Common myeloid progenitor, CD34-positive (primary cell): ENCODE measurements around the gene LBR.

ENCODE experiments used
- CTCF ChIA-PET: fragments of 350-600 bp; sonication (Branson Sonifier 250); formaldehyde crosslinking; loops from one replicate; lab custom pipeline; 2021; ENCODE audit warnings: antibody characterized with exemption; lab: Charles Lee
- POLR2A ChIA-PET: fragments of 350-600 bp; sonication (Branson Sonifier 250); formaldehyde crosslinking; loops from one replicate; lab custom pipeline; 2021; ENCODE audit warnings: antibody characterized with exemption; lab: Charles Lee
- DNase-seq, 3 donors: peaks; one replicate each; pipeline versions ENCODE4 v3.0.0 to v3.0.0-alpha.2; 2013
- H3K27ac ChIP-seq, 2 experiments: 1 replicate in 1 of 2; 2 replicates in 1 of 2; pipeline ENCODE4 v1.7.0; 2013; ENCODE audit warnings: inconsistent platforms in 2 of 2, low read length in 2 of 2, mild to moderate bottlenecking in 2 of 2, low read depth in 1 of 2, moderate library complexity in 1 of 2; ENCODE audit not compliant: severe bottlenecking in 2 of 2, insufficient read depth in 1 of 2, poor library complexity in 1 of 2
- H3K27me3 ChIP-seq, 5 experiments: replicated peaks in 2 of 5; 1 replicate in 3 of 5; 2 replicates in 2 of 5; pipeline versions ENCODE4 v1.6.1 to v1.7.0; 2013; ENCODE audit warnings: low read length in 4 of 5, mild to moderate bottlenecking in 2 of 5, moderate library complexity in 2 of 5, inconsistent platforms in 1 of 5; ENCODE audit not compliant: insufficient read depth in 5 of 5, control insufficient read depth in 4 of 5
- H3K36me3 ChIP-seq, 4 experiments: 1 replicate in 2 of 4; 2 replicates in 2 of 4; pipeline versions ENCODE4 v1.6.1 to v1.7.0; 2013; ENCODE audit warnings: low read length in 3 of 4, control low read depth in 1 of 4, mild to moderate bottlenecking in 1 of 4; ENCODE audit not compliant: control insufficient read depth in 4 of 4, insufficient read depth in 4 of 4
- H3K4me1 ChIP-seq, 4 experiments: 1 replicate in 3 of 4; 2 replicates in 1 of 4; pipeline versions ENCODE4 v1.6.1 to v1.7.1; 2013; ENCODE audit warnings: low read length in 3 of 4, mild to moderate bottlenecking in 3 of 4, control low read depth in 1 of 4, inconsistent platforms in 1 of 4, moderate library complexity in 1 of 4; ENCODE audit not compliant: control insufficient read depth in 4 of 4, insufficient read depth in 4 of 4; ENCODE audit errors: control extremely low read depth in 1 of 4
- H3K4me3 ChIP-seq, 7 experiments: 1 replicate in 4 of 7; 2 replicates in 3 of 7; pipeline versions ENCODE4 v1.5.1 to v1.7.0; 2013; ENCODE audit warnings: mild to moderate bottlenecking in 7 of 7, low read length in 6 of 7, moderate library complexity in 6 of 7, inconsistent platforms in 2 of 7, low read depth in 2 of 7, control low read depth in 1 of 7; ENCODE audit not compliant: insufficient read depth in 4 of 7, control insufficient read depth in 1 of 7; ENCODE audit errors: extremely low read depth in 1 of 7
- H3K9me3 ChIP-seq, 5 experiments: 1 replicate in 4 of 5; 2 replicates in 1 of 5; pipeline versions ENCODE4 v1.6.1 to v1.7.1; 2013; ENCODE audit warnings: low read length in 4 of 5, mild to moderate bottlenecking in 2 of 5, inconsistent platforms in 1 of 5, low read depth in 1 of 5, moderate library complexity in 1 of 5; ENCODE audit not compliant: control insufficient read depth in 4 of 5, insufficient read depth in 2 of 5; ENCODE audit errors: control extremely low read depth in 1 of 5
- WGBS: methylation state at CpG from one replicate; pipeline ENCODE4 v1.1.5; 2013; ENCODE audit not compliant: insufficient coverage; 5-methylcytosine and 5-hydroxymethylcytosine counted together

The LBR gene

DNA sequence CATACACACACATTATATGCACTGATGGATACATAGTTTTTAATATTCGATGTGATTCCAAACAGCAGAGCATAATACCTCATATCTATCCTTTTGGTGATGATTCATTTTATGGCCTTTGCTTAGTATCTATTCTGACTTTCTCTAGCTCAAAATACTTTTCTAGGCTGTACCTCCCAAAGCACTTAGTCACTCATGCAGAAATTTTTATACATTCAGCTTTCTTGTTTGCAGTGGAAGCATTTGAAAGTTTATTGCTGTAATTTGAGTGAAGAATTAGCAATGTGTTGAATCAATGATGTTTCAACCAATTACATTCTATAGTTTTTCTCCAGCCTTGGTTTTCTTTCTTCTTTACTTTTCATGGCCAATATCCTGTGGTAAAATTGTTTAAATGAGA is 66.7 kb downstream of the LBR start:
- CTCF ChIA-PET = no interaction called here
- H3K4me1 ChIP-seq = peaks cover 0 to 2% (median 0%) of the 10 kb centered on the region in 4 experiments
- no peak overlapping the region for H3K4me3 ChIP-seq
- no peaks in the 10 kb centered on the region for H3K27me3 ChIP-seq
- H3K27ac ChIP-seq = no peak overlapping the region
- H3K9me3 ChIP-seq = no peaks in the 10 kb centered on the region
- POLR2A ChIA-PET = no interaction called here
- no peak for DNase-seq
- no peaks in the 10 kb centered on the region for H3K36me3 ChIP-seq
- no CpG with 5 or more reads among the region's 1 CpG for WGBS

DNA sequence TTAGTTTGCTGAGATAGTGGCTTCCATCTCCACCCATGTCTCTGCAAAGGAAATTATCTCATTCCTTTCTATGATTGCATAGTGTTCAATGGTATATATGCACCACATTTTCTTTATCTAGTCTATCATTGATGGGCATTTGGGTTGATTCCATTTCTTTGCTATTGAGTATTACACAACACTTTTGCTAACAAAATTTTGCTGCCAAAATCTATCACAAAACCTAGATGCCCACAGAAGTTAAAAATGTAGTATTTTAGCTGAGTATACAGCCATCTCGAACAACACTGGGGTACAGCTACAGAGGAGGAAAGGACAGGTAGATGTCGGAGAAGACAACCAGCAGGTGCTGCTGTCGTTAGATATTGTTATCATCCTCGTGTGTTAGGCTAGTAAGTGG is 67.7 kb downstream of the LBR start:
- peaks cover 0 to 2% (median 0%) of the 10 kb centered on the region in 4 experiments for H3K4me1 ChIP-seq
- H3K4me3 ChIP-seq = no peak overlapping the region
- CTCF ChIA-PET = no interaction called here
- no peaks in the 10 kb centered on the region for H3K36me3 ChIP-seq
- H3K27me3 ChIP-seq = no peaks in the 10 kb centered on the region
- no peaks in the 10 kb centered on the region for H3K9me3 ChIP-seq
- DNase-seq = no peak
- 97% methylated on average over 4 of the region's 4 CpGs for WGBS
- no peak overlapping the region for H3K27ac ChIP-seq
- POLR2A ChIA-PET = no interaction called here

DNA sequence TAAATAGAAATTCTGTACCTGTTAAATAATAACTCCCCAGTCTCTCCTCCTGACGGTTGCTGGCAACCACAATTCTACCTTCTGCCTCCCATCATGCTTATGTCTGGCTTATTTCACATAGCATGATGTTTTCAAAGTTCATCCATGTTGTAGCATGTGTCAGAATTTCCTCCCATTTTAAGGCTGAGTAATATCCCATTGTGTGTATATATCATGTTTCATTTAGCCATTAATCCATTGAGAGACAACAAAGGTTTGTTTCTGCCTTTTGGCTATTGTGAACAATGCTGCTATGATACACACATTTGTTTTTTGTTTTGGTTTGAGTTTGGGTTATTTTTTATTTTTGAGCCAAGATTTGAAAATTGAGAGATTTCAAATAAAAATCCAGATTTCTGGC is 72.0 kb downstream of the LBR start:
- Histone ChIP-seq H3K9me3 (no peaks in the 10 kb centered on the region), H3K27me3 (no peaks in the 10 kb centered on the region), H3K4me3 (no peak overlapping the region), H3K36me3 (no peaks in the 10 kb centered on the region), H3K27ac (no peak overlapping the region), H3K4me1 (peaks cover 0 to 5% (median 0%) of the 10 kb centered on the region in 4 experiments)
- POLR2A ChIA-PET = no interaction called here
- WGBS = 100% methylated on average over 1 of the region's 1 CpG
- CTCF ChIA-PET = no interaction called here
- DNase-seq = no peak

DNA sequence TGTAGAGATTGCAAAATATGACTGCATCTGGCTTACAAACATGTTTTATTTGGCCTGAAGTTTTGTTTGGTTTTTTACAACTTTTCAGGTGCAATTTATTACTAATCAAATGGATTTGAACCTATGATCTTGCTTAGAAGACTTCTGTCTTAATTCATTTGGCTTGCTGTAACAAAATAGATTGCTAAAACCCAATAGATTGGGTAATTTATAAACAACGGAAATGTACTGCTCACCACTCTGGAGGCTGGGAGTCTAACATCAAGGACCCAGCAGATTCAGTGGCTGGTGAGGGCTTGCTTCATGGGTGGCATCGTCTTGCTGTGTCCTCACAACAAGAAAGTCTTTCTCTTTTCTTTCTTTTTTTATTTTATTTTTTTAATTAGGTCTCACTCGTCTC is 72.9 kb downstream of the LBR start:
- Histone ChIP-seq H3K9me3 (no peaks in the 10 kb centered on the region), H3K27me3 (no peaks in the 10 kb centered on the region), H3K4me1 (peaks cover 0 to 5% (median 0%) of the 10 kb centered on the region in 4 experiments), H3K36me3 (no peaks in the 10 kb centered on the region), H3K4me3 (no peak overlapping the region), H3K27ac (no peak overlapping the region)
- CTCF ChIA-PET = no interaction called here
- WGBS = 100% methylated on average over 3 of the region's 3 CpGs
- POLR2A ChIA-PET = no interaction called here
- DNase-seq = no peak
